Measurements from ENCODE around the gene LYRM4. TPM values are rescaled to one million over a fixed set of nuclear protein-coding genes. Genes with fewer than 3 reads are reported as not detected.

Gene LYRM4
- total RNA-seq, 1 donor from 2014 or later, result 20.4 TPM

DNA sequence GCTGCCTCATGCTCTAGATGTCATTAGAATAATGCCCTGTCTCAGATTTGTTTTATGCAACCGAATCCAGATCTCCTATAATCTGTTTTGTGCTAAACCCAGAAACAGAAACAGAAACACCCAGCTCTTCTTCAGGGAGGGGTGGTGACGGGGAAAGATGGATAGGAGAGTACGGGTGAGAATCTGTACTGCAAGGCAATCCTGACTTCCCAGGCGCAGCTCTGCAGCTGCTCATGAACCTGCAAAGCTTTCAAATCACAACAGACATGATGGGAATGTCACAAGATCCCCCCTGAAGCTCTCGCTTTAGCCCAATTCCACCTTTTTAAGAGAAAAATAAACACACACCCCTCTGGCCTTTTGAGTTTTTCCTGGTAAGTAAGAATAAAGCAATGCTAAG is 104.1 kb downstream of the LYRM4 start:
- no peak for ATAC-seq
- no peaks in the 10 kb centered on the region for H3K36me3 ChIP-seq
- TF ChIP-seq, protein P1, sequence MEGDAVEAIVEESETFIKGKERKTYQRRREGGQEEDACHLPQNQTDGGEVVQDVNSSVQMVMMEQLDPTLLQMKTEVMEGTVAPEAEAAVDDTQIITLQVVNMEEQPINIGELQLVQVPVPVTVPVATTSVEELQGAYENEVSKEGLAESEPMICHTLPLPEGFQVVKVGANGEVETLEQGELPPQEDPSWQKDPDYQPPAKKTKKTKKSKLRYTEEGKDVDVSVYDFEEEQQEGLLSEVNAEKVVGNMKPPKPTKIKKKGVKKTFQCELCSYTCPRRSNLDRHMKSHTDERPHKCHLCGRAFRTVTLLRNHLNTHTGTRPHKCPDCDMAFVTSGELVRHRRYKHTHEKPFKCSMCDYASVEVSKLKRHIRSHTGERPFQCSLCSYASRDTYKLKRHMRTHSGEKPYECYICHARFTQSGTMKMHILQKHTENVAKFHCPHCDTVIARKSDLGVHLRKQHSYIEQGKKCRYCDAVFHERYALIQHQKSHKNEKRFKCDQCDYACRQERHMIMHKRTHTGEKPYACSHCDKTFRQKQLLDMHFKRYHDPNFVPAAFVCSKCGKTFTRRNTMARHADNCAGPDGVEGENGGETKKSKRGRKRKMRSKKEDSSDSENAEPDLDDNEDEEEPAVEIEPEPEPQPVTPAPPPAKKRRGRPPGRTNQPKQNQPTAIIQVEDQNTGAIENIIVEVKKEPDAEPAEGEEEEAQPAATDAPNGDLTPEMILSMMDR (IDR thresholded peaks at IDR 0.05), result no peak
- H3K9me3 ChIP-seq, result no peaks in the 10 kb centered on the region
- H3K27ac ChIP-seq, result no peak overlapping the region
- H3K4me3 ChIP-seq, result no peak overlapping the region
- H3K4me1 ChIP-seq, result no peaks in the 10 kb centered on the region
- no peak for DNase-seq
- intact Hi-C loops (cut with DNase I), result no loop called here
- H3K27me3 ChIP-seq, result no peaks in the 10 kb centered on the region

DNA sequence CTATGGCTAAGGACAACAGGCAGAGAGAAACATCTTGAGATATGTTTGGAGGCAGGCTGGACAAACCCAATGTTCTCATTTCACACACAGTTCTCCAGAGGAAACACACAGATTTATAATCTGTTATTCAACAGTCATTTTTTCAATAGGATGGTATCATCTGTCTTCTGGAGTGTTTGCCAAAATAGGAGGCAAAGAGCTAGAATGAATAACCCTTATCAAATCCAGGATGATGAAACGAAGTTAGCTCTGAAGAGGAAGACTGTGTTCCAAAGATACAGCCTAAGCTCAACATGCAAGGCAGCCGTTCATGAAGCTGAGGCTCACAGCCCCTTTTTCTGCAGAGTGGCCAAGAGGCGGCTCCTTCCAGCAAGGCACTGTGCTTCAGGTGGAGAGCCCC is 104.8 kb downstream of the LYRM4 start:
- Histone ChIP-seq H3K27ac (no peak overlapping the region), H3K4me3 (no peak overlapping the region), H3K36me3 (no peaks in the 10 kb centered on the region), H3K27me3 (no peaks in the 10 kb centered on the region), H3K4me1 (no peaks in the 10 kb centered on the region), H3K9me3 (no peaks in the 10 kb centered on the region)
- TF ChIP-seq, protein P1 (IDR thresholded peaks at IDR 0.05), result no peak
- intact Hi-C loops (cut with DNase I), result no loop called here
- no peak for DNase-seq
- no peak for ATAC-seq

DNA sequence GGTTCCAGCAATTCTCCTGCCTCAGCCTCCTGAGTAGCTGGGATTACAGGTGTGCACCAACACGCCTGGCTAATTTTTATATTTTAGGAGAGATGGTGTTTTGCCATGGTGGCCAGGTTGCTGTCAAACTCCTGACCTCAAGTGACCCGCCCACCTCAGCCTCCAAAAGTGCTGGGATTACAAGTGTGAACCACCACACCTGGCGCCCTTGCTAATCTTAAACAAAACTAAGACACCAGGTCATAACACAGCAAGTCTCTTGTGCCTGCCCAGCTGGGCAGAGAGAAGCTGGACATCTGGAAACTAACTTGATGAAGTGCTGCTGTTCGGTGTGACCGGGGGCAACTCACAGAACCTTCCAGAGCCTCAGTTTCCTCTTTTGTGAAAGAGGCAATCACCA is 107.6 kb downstream of the LYRM4 start:
- Histone ChIP-seq H3K9me3 (no peaks in the 10 kb centered on the region), H3K4me1 (no peaks in the 10 kb centered on the region), H3K27me3 (no peaks in the 10 kb centered on the region), H3K4me3 (no peak overlapping the region), H3K36me3 (no peaks in the 10 kb centered on the region), H3K27ac (no peak overlapping the region)
- intact Hi-C loops (cut with DNase I), result no loop called here
- TF ChIP-seq, protein P1 (IDR thresholded peaks at IDR 0.05), result no peak
- ATAC-seq (no peak), DNase-seq (no peak)

DNA sequence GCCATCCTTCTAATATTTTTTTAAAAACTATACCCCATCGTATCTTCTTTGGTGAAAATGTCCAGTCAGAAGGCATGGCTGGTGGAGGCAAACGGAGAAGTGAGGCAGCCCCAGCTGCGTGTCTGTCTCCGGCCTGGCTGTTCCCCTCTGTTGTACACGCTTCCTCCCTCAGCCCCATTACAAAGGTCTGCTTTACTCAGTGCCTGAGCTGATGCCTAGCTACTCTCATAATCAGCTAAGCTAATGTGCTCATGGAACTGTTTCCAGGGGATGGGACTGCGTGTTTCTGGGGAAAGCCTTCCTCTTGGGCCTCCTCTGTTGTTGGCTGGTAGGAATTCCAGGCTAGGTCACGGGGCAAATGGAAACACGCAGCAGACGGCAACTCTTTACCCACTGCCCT is 108.3 kb downstream of the LYRM4 start:
- intact Hi-C loops (cut with DNase I), result no loop called here
- Histone ChIP-seq H3K27me3 (no peaks in the 10 kb centered on the region), H3K4me1 (no peaks in the 10 kb centered on the region), H3K36me3 (no peaks in the 10 kb centered on the region), H3K4me3 (no peak overlapping the region), H3K27ac (no peak overlapping the region), H3K9me3 (no peaks in the 10 kb centered on the region)
- TF ChIP-seq, protein P1 (IDR thresholded peaks at IDR 0.05), result no peak
- ATAC-seq, result no peak
- DNase-seq, result no peak

DNA sequence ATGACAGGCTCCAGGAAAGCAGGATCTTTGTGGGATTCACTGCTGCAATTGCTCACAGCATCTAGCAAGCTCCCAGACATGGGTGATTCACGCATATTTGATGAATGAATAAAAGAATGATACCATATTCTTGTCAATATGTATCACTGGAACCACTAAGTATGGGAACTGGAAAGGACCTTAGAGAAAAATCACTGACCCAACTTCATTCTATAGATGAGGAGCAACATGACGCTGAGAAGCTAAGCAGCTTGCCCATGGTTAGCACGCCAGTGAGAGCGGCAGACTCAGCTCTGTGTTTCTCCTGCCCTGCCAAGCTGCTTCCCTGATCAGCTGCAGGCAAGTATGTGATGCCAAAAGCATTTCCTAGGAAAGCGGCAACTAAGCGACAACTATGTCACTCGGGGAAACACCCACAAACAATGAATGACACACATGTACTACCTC is 108.8 kb downstream of the LYRM4 start:
- Histone ChIP-seq H3K27ac (no peak overlapping the region), H3K36me3 (no peaks in the 10 kb centered on the region), H3K4me3 (no peak overlapping the region), H3K4me1 (no peaks in the 10 kb centered on the region), H3K27me3 (no peaks in the 10 kb centered on the region), H3K9me3 (no peaks in the 10 kb centered on the region)
- ATAC-seq (no peak), DNase-seq (no peak)
- intact Hi-C loops (cut with DNase I), result no loop called here
- TF ChIP-seq, protein P1 (IDR thresholded peaks at IDR 0.05), result no peak

DNA sequence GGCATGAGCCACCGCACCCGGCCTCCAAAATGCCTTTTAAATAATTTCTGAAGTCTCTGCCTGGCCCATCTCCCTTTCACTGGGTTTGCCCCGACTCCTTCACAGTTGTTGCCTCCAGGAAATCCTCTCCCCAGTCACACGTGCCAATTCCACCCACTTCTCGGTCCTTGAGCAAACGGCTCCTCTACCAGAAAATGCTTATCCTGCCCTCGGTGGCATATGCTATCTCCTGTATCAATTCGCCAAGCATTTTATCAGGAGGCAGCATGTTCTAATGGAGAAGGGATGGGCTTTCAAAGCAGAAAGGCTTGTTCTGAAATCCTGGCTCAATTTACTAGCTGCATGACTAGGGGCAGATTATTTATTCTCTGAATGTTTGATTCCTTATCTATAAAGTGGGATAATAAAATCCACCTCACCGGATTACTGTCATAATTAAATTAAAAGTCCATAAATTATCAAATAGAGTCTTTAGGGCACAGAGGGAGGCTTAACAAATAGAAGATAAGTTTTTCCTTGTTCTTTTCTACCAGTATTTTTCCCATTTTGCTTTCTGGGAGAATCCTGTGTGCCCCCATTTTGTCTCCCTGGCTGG is 109.3 kb downstream of the LYRM4 start:
- intact Hi-C loops (cut with DNase I), result no loop called here
- Histone ChIP-seq H3K4me3 (no peak overlapping the region), H3K27me3 (no peaks in the 10 kb centered on the region), H3K9me3 (no peaks in the 10 kb centered on the region), H3K36me3 (no peaks in the 10 kb centered on the region), H3K4me1 (no peaks in the 10 kb centered on the region), H3K27ac (no peak overlapping the region)
- TF ChIP-seq, protein P1 (IDR thresholded peaks at IDR 0.05), result no peak
- no peak for DNase-seq
- ATAC-seq, result no peak

All from upper lobe of right lung (tissue), 1 donor.